ENCODE results near the gene PASD1.
"Not testable (repeated sequence)": the region's sequence is repeated elsewhere in the genome, so short reads cannot be mapped to it uniquely, and the experiment has no call there.

PASD1 gene

GRCh38 chrX:151563449-151563848 is at the start of gene PASD1:
TSS of gene PASD1 (plus strand) at chrX:151563675. CDS start at chrX:151601554, 37,879 bp downstream.
- DNase-seq, result no peak

DNA sequence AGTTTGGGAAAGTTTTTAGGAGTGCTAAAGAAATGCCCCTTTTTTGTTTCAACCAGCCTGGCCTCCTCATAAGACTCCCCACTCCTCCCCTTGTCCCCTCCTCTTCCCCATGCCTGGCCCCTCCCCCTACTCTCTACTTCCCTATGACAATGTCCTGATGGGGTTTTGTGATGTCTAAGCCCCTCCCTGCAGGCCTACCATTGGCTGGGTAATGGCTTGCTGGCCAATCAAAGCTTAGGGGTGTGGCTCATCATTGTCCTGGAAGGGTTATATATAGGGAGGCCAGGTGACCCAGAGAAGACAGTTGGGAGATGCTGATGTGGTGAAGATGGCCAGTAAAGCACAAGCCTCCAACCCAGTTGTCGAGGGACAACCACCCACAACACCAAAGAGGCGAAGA is 48.2 kb upstream of the PASD1 start:
- DNase-seq, result no peak

- no peak for DNase-seq
Observed at GRCh38 chrX:151516538-151517187, 46.8 kb upstream of the PASD1 start.

- no peak for DNase-seq
Observed at GRCh38 chrX:151517421-151517820, 46.1 kb upstream of the PASD1 start.

DNA sequence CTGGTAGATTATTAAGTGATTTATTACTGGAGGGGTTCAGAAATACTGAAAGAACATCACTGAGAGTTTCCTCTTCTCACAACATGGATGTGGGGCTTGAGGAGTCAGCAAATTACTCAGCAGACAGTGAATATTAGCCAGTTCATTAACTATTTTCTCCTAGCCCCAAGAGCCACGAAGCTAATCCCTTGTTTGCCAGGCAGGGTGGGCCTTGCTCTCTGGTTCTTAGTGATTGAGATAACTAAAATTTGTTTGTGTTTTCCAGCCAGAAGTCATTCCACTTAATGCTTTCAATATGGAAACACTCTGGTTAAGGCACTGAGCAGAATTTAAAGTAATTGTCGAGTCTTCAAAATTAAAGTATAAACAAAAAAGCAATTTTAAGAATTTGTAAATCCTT is 40.1 kb upstream of the PASD1 start:
- DNase-seq, result no peak

- DNase-seq, result no peak
Observed at GRCh38 chrX:151536571-151536970, 26.9 kb upstream of the PASD1 start.

DNA sequence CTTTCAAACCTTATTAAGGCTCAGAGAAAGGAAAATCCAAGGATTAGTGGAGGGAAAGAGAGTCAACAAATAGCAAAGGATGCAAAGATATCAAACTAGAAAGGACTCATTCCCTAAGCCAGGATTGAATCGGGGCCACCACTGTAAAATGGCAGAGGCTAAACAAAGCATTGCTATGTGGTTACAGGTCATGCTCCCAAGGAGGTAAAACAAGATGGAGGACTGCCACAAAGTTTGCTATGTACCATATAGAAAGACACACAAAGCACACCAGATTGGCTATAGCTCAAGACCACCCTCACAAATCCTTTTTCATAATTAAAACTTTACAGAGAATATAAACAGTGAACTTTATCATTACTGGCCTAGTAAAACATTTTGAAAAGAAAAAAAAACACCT is 25.9 kb upstream of the PASD1 start:
- DNase-seq, result no peak

GRCh38 chrX:151538190-151539122 is 25.0 kb upstream of the PASD1 start:
- DNase-seq, result peak; percentile 1

DNA sequence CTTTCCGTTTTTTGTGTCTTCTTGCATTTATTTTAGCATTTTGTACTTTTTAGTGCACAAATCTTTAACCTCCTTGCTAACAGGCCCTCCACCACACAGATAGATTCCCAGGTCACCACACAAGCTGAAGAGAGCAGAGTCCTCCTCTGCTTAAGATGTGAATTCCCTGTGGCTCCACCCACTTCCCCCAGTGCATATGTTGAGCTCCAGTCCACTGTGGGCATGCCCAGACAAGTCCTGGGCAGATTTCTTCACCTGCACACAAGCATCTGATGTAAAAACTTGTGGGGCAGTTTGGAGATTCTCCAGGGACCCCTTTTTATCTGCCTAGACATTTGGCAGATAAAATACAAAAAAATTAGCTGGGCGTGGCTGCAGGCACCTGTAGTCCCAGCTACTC is 19.8 kb upstream of the PASD1 start:
- DNase-seq, result no peak

- DNase-seq, result not testable (repeated sequence)
Observed at GRCh38 chrX:151546226-151546625, 17.2 kb upstream of the PASD1 start.

GRCh38 chrX:151551176-151551575 is 12.3 kb upstream of the PASD1 start:
- DNase-seq, result not testable (repeated sequence)

DNA sequence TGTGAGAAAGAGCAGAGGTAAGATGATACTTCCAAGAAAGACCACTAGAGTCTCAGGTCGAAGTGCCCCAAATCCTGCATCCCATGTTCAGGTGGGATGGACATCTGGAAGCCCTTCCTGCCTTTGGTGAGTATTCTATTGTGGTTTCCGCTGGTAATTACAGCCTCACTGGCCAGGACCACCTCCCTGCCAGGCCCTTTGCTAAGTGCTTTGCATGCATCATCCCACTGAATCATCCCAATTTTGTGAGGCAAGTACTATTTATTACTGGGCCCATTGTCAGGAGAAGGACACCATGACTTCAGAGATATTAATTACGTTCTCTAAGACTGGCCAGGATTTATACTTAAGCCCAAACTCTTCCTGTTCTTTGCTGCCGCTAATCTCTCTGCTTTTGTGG is 10.7 kb upstream of the PASD1 start:
- no peak for DNase-seq

- not testable (repeated sequence) for DNase-seq
Observed at GRCh38 chrX:151555301-151555700, 8.2 kb upstream of the PASD1 start.

- DNase-seq, result not testable (repeated sequence)
Observed at GRCh38 chrX:151562485-151562884, 990 bp upstream of the PASD1 start.

DNA sequence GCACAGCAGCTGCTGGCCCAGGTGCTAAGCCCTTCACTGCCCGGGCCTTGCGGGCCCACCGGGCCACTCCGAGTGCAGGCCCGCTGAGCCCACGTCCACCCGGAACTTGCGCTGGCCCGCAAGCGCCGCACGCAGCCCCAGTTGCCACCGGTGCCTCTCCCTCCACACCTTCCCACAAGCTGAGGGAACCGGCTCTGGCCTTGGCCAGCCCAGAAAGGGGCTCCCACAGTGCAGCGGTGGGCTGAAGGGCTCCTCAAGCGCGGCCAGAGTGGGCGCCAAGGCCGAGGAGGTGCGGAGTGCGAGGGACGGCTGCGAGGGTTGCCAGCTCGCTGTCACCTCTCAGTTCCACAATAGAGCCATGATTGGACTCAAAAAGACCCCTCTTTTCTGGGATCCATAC is 472 bp upstream of the PASD1 start:
- DNase-seq, result not testable (repeated sequence)

DNA sequence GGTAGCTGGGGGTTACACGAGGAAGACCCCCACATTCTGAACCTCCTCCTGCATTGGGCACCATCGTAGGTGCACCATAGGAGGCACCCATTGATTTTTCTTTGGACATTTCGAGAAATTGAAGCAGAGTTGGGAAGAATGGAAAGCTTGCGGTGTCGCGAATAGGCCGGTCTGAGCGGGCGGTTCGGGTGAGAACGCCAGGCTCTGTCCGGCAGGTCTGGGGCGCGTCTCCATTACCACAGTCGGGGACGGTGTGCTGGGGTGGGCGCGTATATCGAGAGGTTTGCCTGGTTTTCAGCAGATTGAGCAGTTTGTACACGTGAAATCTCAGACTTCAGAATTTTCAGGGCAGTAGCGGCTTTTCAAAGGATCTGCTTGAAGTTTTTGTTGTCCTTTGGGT is 560 bp downstream of the PASD1 start:
- DNase-seq, result no peak

GRCh38 chrX:151566872-151567271 is 3.4 kb downstream of the PASD1 start:
- not testable (repeated sequence) for DNase-seq

DNA sequence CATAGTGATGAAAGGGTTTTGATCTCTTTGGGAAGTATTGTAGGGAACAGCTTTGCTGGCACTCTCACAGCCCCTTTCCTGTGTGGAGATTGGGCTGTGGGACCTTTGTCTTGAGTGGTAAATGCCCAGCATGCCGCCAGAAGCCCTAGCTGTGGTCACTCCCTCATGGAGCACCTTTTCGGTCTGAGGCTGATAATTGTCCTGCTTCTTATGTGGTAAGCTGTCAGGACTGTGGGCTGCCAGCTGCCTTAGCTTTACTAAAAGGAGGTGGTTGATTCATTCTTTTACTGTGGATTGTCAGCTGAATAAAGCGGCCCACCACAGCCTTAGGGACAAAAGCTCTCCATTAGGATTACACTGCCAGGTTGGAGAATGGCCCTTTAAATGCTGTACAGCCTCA is 7.1 kb downstream of the PASD1 start:
- no peak for DNase-seq

- not testable (repeated sequence) for DNase-seq
Observed at GRCh38 chrX:151593384-151593783, 29.9 kb downstream of the PASD1 start.

DNA sequence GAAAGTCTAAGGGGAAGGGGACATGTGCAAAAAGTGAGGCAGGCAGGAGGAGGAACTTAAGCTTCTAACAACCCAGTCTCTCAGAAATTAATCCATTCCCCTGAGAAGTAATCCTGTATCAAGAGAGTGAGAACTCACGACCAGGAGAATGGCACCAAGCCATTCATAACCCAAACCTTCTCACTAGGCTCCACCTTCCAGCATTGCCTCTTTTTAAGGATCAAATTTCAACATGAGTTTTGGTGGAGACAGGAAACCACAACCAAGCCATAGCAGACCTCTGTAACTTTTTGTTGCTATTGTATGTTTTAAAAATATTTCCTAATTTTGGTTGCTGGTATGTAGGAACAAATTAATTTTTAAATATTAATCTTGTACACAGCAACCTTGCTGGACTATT is 32.8 kb downstream of the PASD1 start:
- no peak for DNase-seq

DNA sequence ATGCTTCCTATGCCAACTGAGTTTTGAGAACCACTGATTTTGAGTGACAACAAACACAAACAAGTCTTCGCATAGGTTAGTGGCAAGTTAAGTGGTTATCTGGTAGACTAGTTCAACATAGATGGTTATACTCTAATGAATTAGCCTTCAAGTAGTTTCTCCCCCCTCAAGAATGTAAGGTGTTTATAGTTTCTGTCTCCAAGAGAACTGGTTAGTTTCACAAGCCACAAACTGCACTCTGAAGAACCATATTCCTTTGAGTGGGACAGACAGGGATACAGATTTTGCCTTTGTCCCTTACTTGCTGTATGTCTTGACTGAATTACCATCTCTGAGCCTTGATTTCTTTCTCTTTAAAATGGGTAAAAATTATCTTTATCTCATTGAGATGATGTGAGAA is 41.5 kb downstream of the PASD1 start:
- DNase-seq, result no peak

- no peak for DNase-seq
Observed at GRCh38 chrX:151609222-151609621, 45.7 kb downstream of the PASD1 start.

DNA sequence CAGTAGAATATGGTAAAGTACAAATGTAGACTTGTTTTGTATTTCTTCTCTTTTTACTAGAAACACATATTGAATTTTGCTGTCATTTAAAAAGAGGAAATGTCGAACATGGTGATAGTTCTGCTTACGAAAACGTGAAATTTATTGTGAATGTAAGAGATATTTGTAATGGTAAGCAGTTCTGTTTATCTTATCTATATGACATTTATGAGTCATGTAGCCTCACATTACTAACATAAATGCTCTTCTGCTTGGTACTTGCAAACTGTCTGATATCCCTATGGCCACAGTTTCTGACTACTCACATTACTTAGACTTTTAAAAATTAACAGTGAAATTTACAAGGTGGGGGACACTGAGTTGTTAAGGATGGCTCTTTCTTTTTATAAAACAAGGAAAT is 57.9 kb downstream of the PASD1 start:
- DNase-seq, result no peak

DNA sequence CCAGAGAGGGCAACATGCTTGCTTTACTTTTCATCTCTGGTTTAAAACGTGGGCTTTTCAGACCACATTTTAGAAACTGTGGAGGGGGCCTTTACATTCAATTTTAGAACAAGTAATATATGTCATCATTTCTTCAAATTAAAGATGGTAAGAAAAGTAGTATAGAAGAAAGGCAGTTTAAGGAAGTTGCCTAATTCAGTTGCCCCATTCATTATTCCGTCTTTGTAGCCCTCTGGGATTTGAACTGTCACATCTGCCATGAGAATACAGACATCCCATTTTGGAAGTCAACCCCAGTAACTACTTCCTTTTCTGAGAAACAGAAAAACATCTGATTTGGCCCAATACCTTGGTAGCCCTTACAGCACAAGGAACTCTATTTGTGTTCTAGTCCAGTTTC is 61.2 kb downstream of the PASD1 start:
- no peak for DNase-seq
